Gastrocnemius medialis (tissue), 4 donors: ENCODE data around the gene GNB1L. TPM values are rescaled to one million over a fixed set of nuclear protein-coding genes. Genes with fewer than 3 reads are reported as not detected.

Experiments
- ATAC-seq, 2 donors: fragments of 150-250 bp; one replicate each; pipeline ENCODE4 v1.9.1; 2016
- DNase-seq, 2 donors: peaks; one replicate each; pipeline ENCODE4 v3.0.0-alpha.2; 2019
- H3K27ac ChIP-seq, 4 donors: fragments of 200-600 bp; sonication (generic); 1 replicate in 1 of 4; 2 replicates in 3 of 4; pipeline ENCODE4 v1.5.1; 2016 to 2018; ENCODE audit warnings: mild to moderate bottlenecking in 2 of 4, moderate library complexity in 1 of 4
- H3K27me3 ChIP-seq, 3 donors: fragments of 200-600 bp; sonication (generic) in 2 of 3; 1 replicate in 1 of 3; 2 replicates in 2 of 3; pipeline versions ENCODE4 v1.5.1 to v1.6.0; 2016 to 2019; ENCODE audit warnings: mild to moderate bottlenecking in 1 of 3, moderate library complexity in 1 of 3
- H3K36me3 ChIP-seq, 2 donors: fragments of 200-600 bp; sonication (generic) in 1 of 2; one replicate each; pipeline ENCODE4 v1.5.1; 2017 to 2018
- H3K4me1 ChIP-seq, 2 donors: fragments of 200-600 bp; sonication (generic) in 1 of 2; one replicate each; pipeline ENCODE4 v1.5.1; 2016 to 2017; ENCODE audit warnings: mild to moderate bottlenecking in 2 of 2
- H3K4me3 ChIP-seq, 4 donors: fragments of 200-600 bp; sonication (generic) in 3 of 4; 1 replicate in 1 of 4; 2 replicates in 3 of 4; pipeline ENCODE4 v1.5.1; 2016 to 2019; ENCODE audit warnings: mild to moderate bottlenecking in 2 of 4
- H3K9me3 ChIP-seq, 3 donors: fragments of 200-600 bp; sonication (generic) in 2 of 3; 1 replicate in 1 of 3; 2 replicates in 2 of 3; pipeline ENCODE4 v1.5.1; 2016 to 2019
- CTCF ChIP-seq, 5 experiments: fragments of 450-650 bp in 3 of 5; fragments of 200-600 bp in 2 of 5; sonication (generic) in 2 of 5; IDR thresholded peaks in 4 of 5; conservative IDR thresholded peaks in 1 of 5; 1 replicate in 4 of 5; 2 replicates in 1 of 5; pipeline ENCODE4 v1.5.1; 2016 to 2019; ENCODE audit warnings: antibody characterized with exemption in 5 of 5, mild to moderate bottlenecking in 3 of 5, moderate library complexity in 3 of 5
- POLR2A ChIP-seq, 2 donors: fragments of 450-650 bp; IDR thresholded peaks; one replicate each; pipeline ENCODE4 v1.6.1; 2017; ENCODE audit warnings: antibody characterized with exemption in 2 of 2, mild to moderate bottlenecking in 2 of 2, moderate library complexity in 2 of 2
- in situ Hi-C, 4 donors: fragments of 200-750 bp; cut with MboI; loops; one replicate each; pipeline versions ENCODE4 v1.15.0 to v1.8.0; 2017; ENCODE audit warnings: low sequenced_read_pairs in 4 of 4
- intact Hi-C: fragments of 100-400 bp; cut with DNase I; formaldehyde crosslinking; loops from one replicate; pipeline ENCODE4 v1.15.1; 2023; ENCODE audit warnings: low total_unique reads
- total RNA-seq, 4 donors: library from RNA; depleted of rRNA; stranded (reverse); fragments of >200 nt; gene quantifications; one replicate each; pipeline versions ENCODE4 v1.1.0 to v1.2.3, GENCODE V29; 2016

Gene GNB1L
- total RNA-seq, 4 donors from 2014 or later, result 4.4 to 9.6 (median 6.7) TPM

GRCh38 chr22:19738664-19739447 lies 115.8 kb downstream of the GNB1L start:
- H3K9me3 ChIP-seq, result no peaks in the 10 kb centered on the region
- intact Hi-C loops, result no loop called here
- in situ Hi-C loops, result no loop called here
- ATAC-seq, result no peak
- no peaks in the 10 kb centered on the region for H3K36me3 ChIP-seq
- no peaks in the 10 kb centered on the region for H3K4me1 ChIP-seq
- H3K4me3 ChIP-seq, result no peak overlapping the region
- H3K27ac ChIP-seq, result no peak overlapping the region
- no peak for TF ChIP-seq POLR2A (IDR thresholded peaks at IDR 0.05)
- DNase-seq, result no peak
- no peaks in the 10 kb centered on the region for H3K27me3 ChIP-seq

- intact Hi-C loops (no loop called here), in situ Hi-C loops (no loop called here)
- no peaks in the 10 kb centered on the region for H3K36me3 ChIP-seq
- H3K27me3 ChIP-seq, result no peaks in the 10 kb centered on the region
- no peaks in the 10 kb centered on the region for H3K9me3 ChIP-seq
- H3K4me1 ChIP-seq, result no peaks in the 10 kb centered on the region
- TF ChIP-seq POLR2A (IDR thresholded peaks at IDR 0.05) (no peak), CTCF (IDR thresholded peaks at IDR 0.05 in 4 of 5, conservative IDR thresholded peaks at IDR 0.05 in 1 of 5) (no peak)
- ATAC-seq (no peak), DNase-seq (no peak)
- H3K4me3 ChIP-seq, result no peak overlapping the region
- H3K27ac ChIP-seq, result no peak overlapping the region
These were observed 116.6 kb downstream of the GNB1L start for GRCh38 chr22:19737846-19738663.

GRCh38 chr22:19735665-19736510 lies 118.8 kb downstream of the GNB1L start:
- in situ Hi-C loops, result no loop called here
- Histone ChIP-seq H3K4me3 (no peak overlapping the region), H3K36me3 (no peaks in the 10 kb centered on the region), H3K27ac (no peak overlapping the region), H3K9me3 (no peaks in the 10 kb centered on the region), H3K27me3 (no peaks in the 10 kb centered on the region), H3K4me1 (no peaks in the 10 kb centered on the region)
- intact Hi-C loops, result no loop called here
- ATAC-seq, result no peak
- no peak for DNase-seq
- no peak for TF ChIP-seq CTCF (IDR thresholded peaks at IDR 0.05 in 4 of 5, conservative IDR thresholded peaks at IDR 0.05 in 1 of 5)

- no peaks in the 10 kb centered on the region for H3K36me3 ChIP-seq
- ATAC-seq, result no peak
- no peak for TF ChIP-seq POLR2A (IDR thresholded peaks at IDR 0.05)
- no peak for TF ChIP-seq CTCF (IDR thresholded peaks at IDR 0.05 in 4 of 5, conservative IDR thresholded peaks at IDR 0.05 in 1 of 5)
- no peaks in the 10 kb centered on the region for H3K27me3 ChIP-seq
- no peak for DNase-seq
- no peaks in the 10 kb centered on the region for H3K4me1 ChIP-seq
- intact Hi-C loops (loop anchor here (5.0 kb wide), 1 partner anchor 117 kb away; the partner anchor contains the start of genes GNB1L and RTL10), in situ Hi-C loops (loop anchor here in 2 of 4 donors (5.0 kb wide), 3 partner anchors 32 to 177 kb away; no protein-coding TSS in a partner anchor)
- H3K4me3 ChIP-seq, result no peak overlapping the region
- no peaks in the 10 kb centered on the region for H3K9me3 ChIP-seq
- H3K27ac ChIP-seq, result no peak overlapping the region
These were observed 119.8 kb downstream of the GNB1L start for GRCh38 chr22:19734837-19735382.
